Activated B cell treated with CpG ODN at 0.5 μM for 24 hours (primary cell): Measurements from ENCODE around the gene NCDN. TPM values are rescaled to one million over a fixed set of nuclear protein-coding genes. Genes with fewer than 3 reads are reported as not detected.

Experiments
- ATAC-seq: fragments of 200-7000 bp; cut with Tn5 transposase; one replicate; pipeline ENCODE4 v1.10.0; 2021; ENCODE audit warnings: low read depth, mild to moderate bottlenecking, moderate library complexity
- CTCF ChIA-PET: fragments of 350-600 bp; sonication (Branson Sonifier 250); formaldehyde crosslinking; loops from one replicate; lab custom pipeline; 2021; ENCODE audit warnings: antibody characterized with exemption; lab: Charles Lee
- POLR2A ChIA-PET: fragments of 350-600 bp; sonication (Branson Sonifier 250); formaldehyde crosslinking; loops from one replicate; lab custom pipeline; 2021; ENCODE audit warnings: antibody characterized with exemption; lab: Charles Lee
- DNase-seq: peaks from one replicate; pipeline ENCODE4 v3.0.0; 2022
- H3K27ac Mint-ChIP-seq: one replicate; pipeline ENCODE4 v1.8.0; 2020; ENCODE audit warnings: mixed read lengths
- H3K27me3 Mint-ChIP-seq: one replicate; pipeline ENCODE4 v1.8.0; 2021; ENCODE audit warnings: mixed read lengths
- H3K36me3 Mint-ChIP-seq: one replicate; pipeline ENCODE4 v1.8.0; 2021; ENCODE audit warnings: low read depth, mixed read lengths
- H3K4me1 Mint-ChIP-seq: one replicate; pipeline ENCODE4 v1.8.0; 2021; ENCODE audit warnings: mixed read lengths
- H3K4me3 Mint-ChIP-seq: one replicate; pipeline ENCODE4 v1.8.0; 2020; ENCODE audit warnings: mild to moderate bottlenecking, mixed read lengths
- H3K9me3 Mint-ChIP-seq: one replicate; pipeline ENCODE4 v1.8.0; 2020; ENCODE audit warnings: mixed read lengths
- intact Hi-C: fragments of 100-400 bp; cut with micrococcal nuclease; formaldehyde crosslinking; loops from one replicate; pipeline ENCODE4 v1.15.1; 2024
- total RNA-seq: library from RNA; stranded (reverse); gene quantifications from 2 replicates; pipeline ENCODE4 v1.2.3, GENCODE V29; 2022
- TF ChIP-seq, protein P1 (sequence below): fragments of 200-600 bp; IDR thresholded peaks from one replicate; pipeline ENCODE4 v1.8.0; 2022; ENCODE audit warnings: antibody characterized with exemption, mild to moderate bottlenecking

The NCDN gene
- total RNA-seq, 1 donor from 2014 or later = 18.4 TPM

DNA sequence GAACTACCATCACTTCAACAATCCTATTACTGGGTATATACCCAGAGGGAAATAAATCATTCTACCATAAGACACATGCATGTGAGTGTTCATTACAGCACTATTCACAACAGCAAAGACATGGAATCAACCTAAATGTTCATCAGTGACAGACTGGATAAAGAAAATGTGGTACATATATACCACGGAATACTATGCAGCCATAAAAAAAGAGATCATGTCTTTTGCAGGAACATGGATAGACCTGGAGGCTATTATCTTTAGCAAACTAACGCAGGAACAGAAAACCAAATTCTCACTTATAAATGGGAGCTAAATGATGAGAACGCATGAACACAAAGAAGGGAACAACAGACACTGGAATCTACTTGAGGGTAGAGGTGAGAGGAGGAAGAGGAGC, 39.4 kb upstream of the NCDN start:
- ChIA-PET CTCF (no interaction called here), POLR2A (no interaction called here)
- intact Hi-C loops = no loop called here
- no peak for DNase-seq
- TF ChIP-seq, protein P1, sequence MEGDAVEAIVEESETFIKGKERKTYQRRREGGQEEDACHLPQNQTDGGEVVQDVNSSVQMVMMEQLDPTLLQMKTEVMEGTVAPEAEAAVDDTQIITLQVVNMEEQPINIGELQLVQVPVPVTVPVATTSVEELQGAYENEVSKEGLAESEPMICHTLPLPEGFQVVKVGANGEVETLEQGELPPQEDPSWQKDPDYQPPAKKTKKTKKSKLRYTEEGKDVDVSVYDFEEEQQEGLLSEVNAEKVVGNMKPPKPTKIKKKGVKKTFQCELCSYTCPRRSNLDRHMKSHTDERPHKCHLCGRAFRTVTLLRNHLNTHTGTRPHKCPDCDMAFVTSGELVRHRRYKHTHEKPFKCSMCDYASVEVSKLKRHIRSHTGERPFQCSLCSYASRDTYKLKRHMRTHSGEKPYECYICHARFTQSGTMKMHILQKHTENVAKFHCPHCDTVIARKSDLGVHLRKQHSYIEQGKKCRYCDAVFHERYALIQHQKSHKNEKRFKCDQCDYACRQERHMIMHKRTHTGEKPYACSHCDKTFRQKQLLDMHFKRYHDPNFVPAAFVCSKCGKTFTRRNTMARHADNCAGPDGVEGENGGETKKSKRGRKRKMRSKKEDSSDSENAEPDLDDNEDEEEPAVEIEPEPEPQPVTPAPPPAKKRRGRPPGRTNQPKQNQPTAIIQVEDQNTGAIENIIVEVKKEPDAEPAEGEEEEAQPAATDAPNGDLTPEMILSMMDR = no peak
- H3K27ac Mint-ChIP-seq = no peak overlapping the region
- H3K4me3 Mint-ChIP-seq = no peak overlapping the region
- no peaks in the 10 kb centered on the region for H3K27me3 Mint-ChIP-seq
- H3K4me1 Mint-ChIP-seq = no peaks in the 10 kb centered on the region
- H3K36me3 Mint-ChIP-seq = peaks cover 32% of the 10 kb centered on the region
- no peak for ATAC-seq
- peaks cover 27% of the 10 kb centered on the region for H3K9me3 Mint-ChIP-seq

DNA sequence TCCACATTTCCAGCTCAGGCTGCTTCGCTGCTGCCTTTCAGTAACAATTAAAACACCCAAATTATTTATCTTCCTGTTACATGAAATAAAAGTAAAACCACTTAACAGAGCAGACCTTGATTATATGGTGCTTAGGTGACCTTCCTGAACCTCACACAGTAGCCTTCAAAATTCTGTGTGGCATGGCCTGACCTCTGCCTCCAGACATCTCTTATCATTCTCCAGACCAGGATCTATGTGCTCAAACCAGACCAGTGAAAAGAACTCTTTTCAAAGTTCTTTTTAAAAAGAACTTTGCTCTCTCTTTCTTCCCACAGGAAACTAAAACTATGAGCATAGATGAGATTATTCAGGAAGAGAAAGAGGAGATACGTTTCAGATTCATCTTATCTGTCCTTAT, 38.2 kb upstream of the NCDN start:
- CTCF ChIA-PET = no interaction called here
- TF ChIP-seq, protein P1 = no peak
- Mint-ChIP-seq H3K27me3 (no peaks in the 10 kb centered on the region), H3K9me3 (peaks cover 27% of the 10 kb centered on the region), H3K4me1 (no peaks in the 10 kb centered on the region), H3K36me3 (peaks cover 35% of the 10 kb centered on the region), H3K4me3 (no peak overlapping the region), H3K27ac (no peak overlapping the region)
- DNase-seq = no peak
- intact Hi-C loops = no loop called here
- POLR2A ChIA-PET = no interaction called here
- no peak for ATAC-seq

DNA sequence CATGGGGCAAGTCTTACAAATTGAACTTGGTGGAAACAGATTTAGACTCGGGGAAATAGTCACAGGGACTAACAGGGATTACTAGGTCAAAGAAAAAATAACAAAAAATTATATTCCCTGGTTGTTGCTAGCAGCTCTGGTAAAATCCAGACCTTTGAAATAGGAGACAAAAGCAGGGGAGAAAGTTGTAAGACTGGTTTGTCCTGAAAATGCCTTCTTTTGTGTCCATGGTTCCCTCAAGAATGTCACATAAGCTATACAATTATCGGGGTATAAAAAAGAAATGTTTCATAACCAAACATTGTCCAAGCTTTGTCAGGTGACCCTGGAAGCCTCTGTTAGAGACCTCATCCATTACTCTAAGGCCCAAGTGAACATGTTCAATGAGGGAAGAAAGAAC, 33.5 kb upstream of the NCDN start:
- Mint-ChIP-seq H3K27ac (no peak overlapping the region), H3K4me1 (no peaks in the 10 kb centered on the region), H3K36me3 (peaks cover 16% of the 10 kb centered on the region), H3K27me3 (no peaks in the 10 kb centered on the region), H3K4me3 (no peak overlapping the region), H3K9me3 (peaks cover 8% of the 10 kb centered on the region)
- intact Hi-C loops = no loop called here
- TF ChIP-seq, protein P1 = no peak
- ATAC-seq = no peak
- no peak for DNase-seq
- CTCF ChIA-PET = no interaction called here
- POLR2A ChIA-PET = no interaction called here

DNA sequence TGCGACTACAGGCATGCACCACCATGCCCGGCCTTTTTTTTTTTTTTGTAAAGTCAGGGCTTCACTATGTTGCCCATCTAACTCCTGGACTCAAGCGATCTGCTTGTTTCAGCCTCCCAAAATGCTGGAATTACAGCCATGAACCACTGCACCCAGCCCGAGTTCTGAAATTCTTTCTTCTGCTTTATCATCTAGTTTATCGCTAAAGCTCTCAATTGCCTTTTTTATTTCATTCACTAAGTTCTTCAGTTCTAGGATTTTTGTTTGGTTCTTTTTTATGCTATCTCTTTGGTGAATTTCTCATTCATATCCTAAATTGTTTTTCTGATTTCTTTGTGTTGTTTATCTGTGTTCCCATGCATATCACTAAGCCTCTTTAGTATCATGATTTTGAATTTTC, 27.4 kb upstream of the NCDN start:
- ATAC-seq (no peak), DNase-seq (no peak)
- TF ChIP-seq, protein P1 = no peak
- peaks cover 41% of the 10 kb centered on the region for H3K36me3 Mint-ChIP-seq
- ChIA-PET POLR2A (interaction anchor here (0.7 kb wide), 1 partner anchor 10 kb away, joined by 5 read pairs; no protein-coding TSS in a partner anchor), CTCF (no interaction called here)
- peaks cover 2% of the 10 kb centered on the region for H3K4me1 Mint-ChIP-seq
- no peak overlapping the region for H3K4me3 Mint-ChIP-seq
- intact Hi-C loops = no loop called here
- peaks cover 19% of the 10 kb centered on the region for H3K9me3 Mint-ChIP-seq
- H3K27ac Mint-ChIP-seq = no peak overlapping the region
- H3K27me3 Mint-ChIP-seq = no peaks in the 10 kb centered on the region

DNA sequence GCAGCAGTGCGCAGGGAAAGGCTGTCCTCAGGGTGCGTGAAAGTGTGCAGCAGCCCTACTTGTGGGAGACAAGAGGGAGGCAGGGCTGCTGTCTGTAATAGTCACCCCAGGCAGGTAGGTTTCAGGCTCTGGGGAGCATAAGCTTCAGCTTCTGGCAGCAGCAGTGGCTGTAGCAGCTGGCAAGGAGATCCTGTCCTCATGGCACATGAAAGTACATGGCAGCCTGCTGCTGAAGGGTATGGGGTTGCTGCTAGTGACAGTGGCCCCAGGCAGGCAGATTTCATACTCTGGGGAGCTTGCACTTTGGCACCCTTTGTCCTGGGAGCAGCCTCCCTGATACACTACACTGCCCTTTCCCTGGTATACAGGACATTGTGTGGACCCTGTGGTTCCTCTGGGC, 26.7 kb upstream of the NCDN start:
- TF ChIP-seq, protein P1 = no peak
- Mint-ChIP-seq H3K4me1 (peaks cover 10% of the 10 kb centered on the region), H3K36me3 (peaks cover 47% of the 10 kb centered on the region), H3K4me3 (no peak overlapping the region), H3K27me3 (no peaks in the 10 kb centered on the region), H3K27ac (no peak overlapping the region), H3K9me3 (peaks cover 14% of the 10 kb centered on the region)
- intact Hi-C loops = no loop called here
- CTCF ChIA-PET = no interaction called here
- POLR2A ChIA-PET = no interaction called here
- no peak for ATAC-seq
- DNase-seq = no peak
